Measurements from ENCODE around the gene ATP1B2. TPM values are rescaled to one million over a fixed set of nuclear protein-coding genes. Genes with fewer than 3 reads are reported as not detected.

ATP1B2 gene
- total RNA-seq, 1 donor from 2014 or later, result 10.4 TPM

GRCh38 chr17:7667656-7668406 is 17.1 kb downstream of the ATP1B2 start:
- H3K36me3 Mint-ChIP-seq (ENCODE audit: low read depth, unreplicated experiment), result peaks cover 16% of the 10 kb centered on the region
- no peak for DNase-seq (ENCODE audit: low spot score)
- H3K27ac Mint-ChIP-seq (ENCODE audit: unreplicated experiment), result no peak overlapping the region
- no peak overlapping the region for H3K4me3 Mint-ChIP-seq (ENCODE audit: unreplicated experiment)
- H3K9me3 Mint-ChIP-seq (ENCODE audit: unreplicated experiment), result no peaks in the 10 kb centered on the region
- no peaks in the 10 kb centered on the region for H3K27me3 Mint-ChIP-seq (ENCODE audit: unreplicated experiment)
- no peaks in the 10 kb centered on the region for H3K4me1 Mint-ChIP-seq (ENCODE audit: unreplicated experiment)
- TF ChIP-seq CTCF (IDR thresholded peaks at IDR 0.05; ENCODE audit: unreplicated experiment), result no peak

GRCh38 chr17:7668482-7668881 is 17.8 kb downstream of the ATP1B2 start:
- no peaks in the 10 kb centered on the region for H3K4me1 Mint-ChIP-seq (ENCODE audit: unreplicated experiment)
- H3K27ac Mint-ChIP-seq (ENCODE audit: unreplicated experiment), result no peak overlapping the region
- TF ChIP-seq CTCF (IDR thresholded peaks at IDR 0.05; ENCODE audit: unreplicated experiment), result no peak
- H3K27me3 Mint-ChIP-seq (ENCODE audit: unreplicated experiment), result peaks cover 2% of the 10 kb centered on the region
- DNase-seq (ENCODE audit: low spot score), result no peak
- H3K4me3 Mint-ChIP-seq (ENCODE audit: unreplicated experiment), result no peak overlapping the region
- no peaks in the 10 kb centered on the region for H3K9me3 Mint-ChIP-seq (ENCODE audit: unreplicated experiment)
- peaks cover 22% of the 10 kb centered on the region for H3K36me3 Mint-ChIP-seq (ENCODE audit: low read depth, unreplicated experiment)

- Mint-ChIP-seq H3K4me3 (ENCODE audit: unreplicated experiment) (peak overlapping the region; percentile 89), H3K4me1 (ENCODE audit: unreplicated experiment) (peaks cover 21% of the 10 kb centered on the region), H3K27ac (ENCODE audit: unreplicated experiment) (no peak overlapping the region), H3K36me3 (ENCODE audit: low read depth, unreplicated experiment) (peaks cover 43% of the 10 kb centered on the region), H3K9me3 (ENCODE audit: unreplicated experiment) (no peaks in the 10 kb centered on the region), H3K27me3 (ENCODE audit: unreplicated experiment) (peaks cover 5% of the 10 kb centered on the region)
- no peak for DNase-seq (ENCODE audit: low spot score)
- peak; percentile 89 for TF ChIP-seq CTCF (IDR thresholded peaks at IDR 0.05; ENCODE audit: unreplicated experiment)
Measured at GRCh38 chr17:7673239-7673638, 22.5 kb downstream of the ATP1B2 start.

GRCh38 chr17:7674934-7675333 is 24.2 kb downstream of the ATP1B2 start:
- H3K27me3 Mint-ChIP-seq (ENCODE audit: unreplicated experiment), result peaks cover 5% of the 10 kb centered on the region
- peak overlapping the region; percentile 66 for H3K4me3 Mint-ChIP-seq (ENCODE audit: unreplicated experiment)
- H3K9me3 Mint-ChIP-seq (ENCODE audit: unreplicated experiment), result no peaks in the 10 kb centered on the region
- peaks cover 43% of the 10 kb centered on the region for H3K36me3 Mint-ChIP-seq (ENCODE audit: low read depth, unreplicated experiment)
- no peak for DNase-seq (ENCODE audit: low spot score)
- no peak for TF ChIP-seq CTCF (IDR thresholded peaks at IDR 0.05; ENCODE audit: unreplicated experiment)
- no peak overlapping the region for H3K27ac Mint-ChIP-seq (ENCODE audit: unreplicated experiment)
- peaks cover 21% of the 10 kb centered on the region for H3K4me1 Mint-ChIP-seq (ENCODE audit: unreplicated experiment)

GRCh38 chr17:7676533-7676932 is 25.8 kb downstream of the ATP1B2 start:
- H3K27ac Mint-ChIP-seq (ENCODE audit: unreplicated experiment), result peak overlapping the region; percentile 89
- H3K27me3 Mint-ChIP-seq (ENCODE audit: unreplicated experiment), result peaks cover 5% of the 10 kb centered on the region
- H3K36me3 Mint-ChIP-seq (ENCODE audit: low read depth, unreplicated experiment), result peaks cover 35% of the 10 kb centered on the region
- no peak for TF ChIP-seq CTCF (IDR thresholded peaks at IDR 0.05; ENCODE audit: unreplicated experiment)
- no peaks in the 10 kb centered on the region for H3K9me3 Mint-ChIP-seq (ENCODE audit: unreplicated experiment)
- H3K4me3 Mint-ChIP-seq (ENCODE audit: unreplicated experiment), result peak overlapping the region; percentile 42
- DNase-seq (ENCODE audit: low spot score), result no peak
- H3K4me1 Mint-ChIP-seq (ENCODE audit: unreplicated experiment), result peaks cover 21% of the 10 kb centered on the region

Data from endothelial cell (in vitro differentiated cells).